ENCODE measurements around the gene TMEM14B. TPM values are rescaled to one million over a fixed set of nuclear protein-coding genes. Genes with fewer than 3 reads are reported as not detected.

The TMEM14B gene
- total and polyA plus RNA-seq, 9 of the 15 experiments (the other 6 are each of a cell fraction or from before 2014, with no cell fraction given) = 174 to 862 (median 263) TPM

GRCh38 chr6:10749734-10750133 is 2.1 kb downstream of the TMEM14B start (continued):
- TF ChIP-seq NKRF (IDR thresholded peaks at IDR 0.05; ENCODE audit: borderline replicate concordance) = no peak
- peak; percentile 100 for TF ChIP-seq MYNN (IDR thresholded peaks at IDR 0.05)
- TF ChIP-seq MYNN (CRISPR knock-in tag; IDR thresholded peaks at IDR 0.05) = peak; percentile 32; the same call in 1 of the 2 replicates
- TF ChIP-seq TCF7L2 (IDR thresholded peaks at IDR 0.05; ENCODE audit: low read depth, low read length) = no peak
- TF ChIP-seq TBL1XR1 (IDR thresholded peaks at IDR 0.05; ENCODE audit: low read length in 2 of 2) = peak; percentile 80 to 88; a peak in 3 of 4 replicates
- TF ChIP-seq NBN (IDR thresholded peaks at IDR 0.05; ENCODE audit: low read depth) = no peak
- peak; percentile 88 for TF ChIP-seq GATA2 (CRISPR knock-in tag; IDR thresholded peaks at IDR 0.05)
- no peak for TF ChIP-seq IRF9 (tag; IDR thresholded peaks at IDR 0.05)
- TF ChIP-seq XRCC5 (IDR thresholded peaks at IDR 0.05; ENCODE audit: low read depth, low read length) = 0 out of 2 replicates have a peak, but pooled peaks have one; percentile 28
- no peak for TF ChIP-seq TFE3 (CRISPR knock-in tag; IDR thresholded peaks at IDR 0.05)
- no peak for TF ChIP-seq ARID3B (CRISPR knock-in tag; IDR thresholded peaks at IDR 0.05; ENCODE audit: borderline replicate concordance)
- no peak for TF ChIP-seq ZNF197 (CRISPR knock-in tag; IDR thresholded peaks at IDR 0.05; ENCODE audit: low read depth)
- peak; percentile 42; the same call in 1 of the 2 replicates for TF ChIP-seq LEF1 (IDR thresholded peaks at IDR 0.05)
- no peak for TF ChIP-seq PHTF2 (CRISPR knock-in tag; IDR thresholded peaks at IDR 0.05)
- TF ChIP-seq CHD2 (IDR thresholded peaks at IDR 0.05; ENCODE audit: low read depth, low read length) = 0 out of 2 replicates have a peak, but pooled peaks have one; percentile 35
- no peak for TF ChIP-seq CBFB (CRISPR knock-in tag; IDR thresholded peaks at IDR 0.05)
- TF ChIP-seq PHB (CRISPR knock-in tag; IDR thresholded peaks at IDR 0.05) = no peak
- TF ChIP-seq RBM15 (IDR thresholded peaks at IDR 0.05; ENCODE audit: insufficient read depth, low read length) = no peak
- no peak for TF ChIP-seq C11orf30 (IDR thresholded peaks at IDR 0.05; ENCODE audit: low read depth)
- peak in 1 of 2 experiments; percentile 87; a peak in 1 of 4 replicates for TF ChIP-seq ARNT (IDR thresholded peaks at IDR 0.05)
- TF ChIP-seq ZNF121 (CRISPR knock-in tag; conservative IDR thresholded peaks at IDR 0.05) = no peak
- no peak for TF ChIP-seq ZNF695 (CRISPR knock-in tag; IDR thresholded peaks at IDR 0.05)
- no peak for TF ChIP-seq JUNB (CRISPR knock-in tag; conservative IDR thresholded peaks at IDR 0.05)
- no peak for TF ChIP-seq ZNF395 (CRISPR knock-in tag; IDR thresholded peaks at IDR 0.05)
